CD4-positive, alpha-beta T cell (primary cell): ENCODE results near the gene NUMA1. TPM values are rescaled to one million over a fixed set of nuclear protein-coding genes. Genes with fewer than 3 reads are reported as not detected.

Experiments used
- ATAC-seq: fragments of 200-7000 bp; cut with Tn5 transposase; one replicate; pipeline ENCODE4 v1.10.0; 2022; ENCODE audit warnings: mild to moderate bottlenecking; ENCODE audit not compliant: poor library complexity
- CTCF ChIA-PET: fragments of 350-600 bp; sonication (Branson Sonifier 250); formaldehyde crosslinking; loops from one replicate; lab custom pipeline; 2021; ENCODE audit warnings: antibody characterized with exemption, inconsistent platforms; lab: Charles Lee
- POLR2A ChIA-PET: fragments of 350-600 bp; sonication (Branson Sonifier 250); formaldehyde crosslinking; loops from one replicate; lab custom pipeline; 2021; ENCODE audit warnings: antibody characterized with exemption, inconsistent platforms; lab: Charles Lee
- DNase-seq, 14 experiments: peaks; one replicate each; pipeline ENCODE4 v3.0.0-alpha.2; 2013 to 2020; ENCODE audit warnings: mixed read lengths in 2 of 14
- H3K27ac ChIP-seq, 2 donors: one replicate each; pipeline versions ENCODE4 v1.5.1 to v1.7.0; 2013; ENCODE audit warnings: low read length in 2 of 2, low read depth in 1 of 2, mild to moderate bottlenecking in 1 of 2
- H3K27me3 ChIP-seq, 2 experiments: 1 replicate in 1 of 2; 2 replicates in 1 of 2; pipeline versions ENCODE4 v1.6.1 to v1.7.0; 2013; ENCODE audit warnings: low read length in 2 of 2, control low read depth in 1 of 2, mild to moderate bottlenecking in 1 of 2, moderate library complexity in 1 of 2; ENCODE audit not compliant: insufficient read depth in 2 of 2, control insufficient read depth in 1 of 2
- H3K36me3 ChIP-seq: one replicate; pipeline ENCODE4 v1.6.1; 2013; ENCODE audit warnings: low read length, control low read depth; ENCODE audit not compliant: insufficient read depth
- H3K4me1 ChIP-seq: one replicate; pipeline ENCODE4 v1.6.1; 2013; ENCODE audit warnings: low read length, control low read depth; ENCODE audit not compliant: insufficient read depth
- H3K4me3 ChIP-seq: one replicate; pipeline ENCODE4 v1.5.1; 2013; ENCODE audit warnings: mild to moderate bottlenecking, low read length, moderate library complexity
- H3K9me3 ChIP-seq, 2 experiments: 1 replicate in 1 of 2; 2 replicates in 1 of 2; pipeline versions ENCODE4 v1.6.1 to v1.7.0; 2013; ENCODE audit warnings: low read length in 2 of 2, mild to moderate bottlenecking in 2 of 2, control low read depth in 1 of 2, moderate library complexity in 1 of 2; ENCODE audit not compliant: control insufficient read depth in 1 of 2, insufficient read depth in 1 of 2
- H3K27ac Mint-ChIP-seq: one replicate; pipeline ENCODE4 v1.8.0; 2020; ENCODE audit warnings: mixed read lengths
- H3K27me3 Mint-ChIP-seq: one replicate; pipeline ENCODE4 v1.8.0; 2021; ENCODE audit warnings: mixed read lengths
- H3K36me3 Mint-ChIP-seq: one replicate; pipeline ENCODE4 v1.8.0; 2021; ENCODE audit warnings: low read depth, mixed read lengths
- H3K4me1 Mint-ChIP-seq: one replicate; pipeline ENCODE4 v1.8.0; 2021; ENCODE audit warnings: low read depth, mixed read lengths
- H3K4me3 Mint-ChIP-seq: one replicate; pipeline ENCODE4 v1.8.0; 2020; ENCODE audit warnings: mild to moderate bottlenecking, mixed read lengths
- H3K9me3 Mint-ChIP-seq: one replicate; pipeline ENCODE4 v1.8.0; 2020; ENCODE audit warnings: mixed read lengths
- CTCF ChIP-seq: fragments of 200-600 bp; IDR thresholded peaks from one replicate; pipeline ENCODE4 v1.8.0; 2022; ENCODE audit warnings: antibody characterized with exemption, mild to moderate bottlenecking
- intact Hi-C, 2 experiments: fragments of 100-400 bp; cut with DNase I in 1 of 2; cut with micrococcal nuclease in 1 of 2; formaldehyde crosslinking; loops; one replicate each; pipeline versions ENCODE4 v1.15.1 to v1.9.0; 2023 to 2025; cut with DNase I, micrococcal nuclease
- total RNA-seq, 174 experiments: library from RNA in 2 of 174; stranded (reverse) in 2 of 174; gene quantifications; one replicate each; pipeline ENCODE4 v1.2.3 and lab custom pipeline; 2021 to 2026

Gene NUMA1
- total RNA-seq, 2 experiments from 2014 or later: 191 to 197 TPM

- ChIA-PET POLR2A (interaction anchor here (1.7 to 2.0 kb wide), 2 partner anchors 33 to 35 kb away, joined by 7 to 12 read pairs; no protein-coding TSS in a partner anchor), CTCF (interaction anchor here (1.2 to 1.6 kb wide), 3 partner anchors 15 to 27 kb away, joined by 3 to 5 read pairs (median 5); no protein-coding TSS in a partner anchor)
- H3K27ac ChIP-seq: no peak overlapping the region
- Mint-ChIP-seq H3K4me3 (no peak overlapping the region), H3K27me3 (no peaks in the 10 kb centered on the region), H3K36me3 (peaks cover 6% of the 10 kb centered on the region), H3K27ac (no peak overlapping the region), H3K4me1 (peaks cover 37% of the 10 kb centered on the region), H3K9me3 (no peaks in the 10 kb centered on the region)
- intact Hi-C loops: no loop called here
- peak in 3 of 14 experiments; percentile 17 to 53 (median 46) for DNase-seq
- H3K27me3 ChIP-seq: no peaks in the 10 kb centered on the region
- peaks cover 3% of the 10 kb centered on the region for H3K36me3 ChIP-seq
- ATAC-seq: no peak
- no peak for TF ChIP-seq CTCF
- H3K4me3 ChIP-seq: no peak overlapping the region
- H3K9me3 ChIP-seq: no peaks in the 10 kb centered on the region
- peaks cover 22% of the 10 kb centered on the region for H3K4me1 ChIP-seq
These were observed 5.2 kb downstream of the NUMA1 start for GRCh38 chr11:72075109-72075508.

GRCh38 chr11:72072348-72072747 is 8.0 kb downstream of the NUMA1 start:
- H3K27ac ChIP-seq: no peak overlapping the region
- H3K36me3 ChIP-seq: peaks cover 11% of the 10 kb centered on the region
- DNase-seq (peak in 1 of 14 experiments; percentile 25), ATAC-seq (no peak)
- peaks cover 23% of the 10 kb centered on the region for H3K36me3 Mint-ChIP-seq
- intact Hi-C loops: no loop called here
- peaks cover 18% of the 10 kb centered on the region for H3K4me1 ChIP-seq
- no peaks in the 10 kb centered on the region for H3K9me3 Mint-ChIP-seq
- no peak for TF ChIP-seq CTCF
- H3K4me3 ChIP-seq: no peak overlapping the region
- H3K27ac Mint-ChIP-seq: no peak overlapping the region
- POLR2A ChIA-PET: interaction anchor here (1.0 kb wide), 1 partner anchor 20 kb away, joined by 3 read pairs; no protein-coding TSS in a partner anchor
- no peaks in the 10 kb centered on the region for H3K27me3 ChIP-seq
- CTCF ChIA-PET: interaction anchor here (1.6 to 3.0 kb wide), 2 partner anchors 33 to 47 kb away, joined by 5 to 14 read pairs; no protein-coding TSS in a partner anchor
- H3K27me3 Mint-ChIP-seq: no peaks in the 10 kb centered on the region
- peaks cover 37% of the 10 kb centered on the region for H3K4me1 Mint-ChIP-seq
- H3K9me3 ChIP-seq: no peaks in the 10 kb centered on the region
- no peak overlapping the region for H3K4me3 Mint-ChIP-seq

- no peak for TF ChIP-seq CTCF
- H3K4me3 Mint-ChIP-seq: no peak overlapping the region
- ChIA-PET CTCF (no interaction called here), POLR2A (no interaction called here)
- DNase-seq: no peak
- no peak overlapping the region for H3K27ac Mint-ChIP-seq
- no peak for ATAC-seq
- H3K36me3 Mint-ChIP-seq: peaks cover 29% of the 10 kb centered on the region
- peaks cover 18% of the 10 kb centered on the region for H3K4me1 ChIP-seq
- no peaks in the 10 kb centered on the region for H3K27me3 Mint-ChIP-seq
- H3K27ac ChIP-seq: no peak overlapping the region
- H3K27me3 ChIP-seq: no peaks in the 10 kb centered on the region
- no peaks in the 10 kb centered on the region for H3K9me3 Mint-ChIP-seq
- intact Hi-C loops: no loop called here
- peaks cover 14% of the 10 kb centered on the region for H3K36me3 ChIP-seq
- no peaks in the 10 kb centered on the region for H3K9me3 ChIP-seq
- H3K4me3 ChIP-seq: no peak overlapping the region
- peaks cover 33% of the 10 kb centered on the region for H3K4me1 Mint-ChIP-seq
These were observed 9.9 kb downstream of the NUMA1 start for GRCh38 chr11:72070491-72070890.
